ENCODE measurements around the gene CDC20B.
"Not testable (repeated sequence)": the region's sequence is repeated elsewhere in the genome, so short reads cannot be mapped to it uniquely, and the experiment has no call there.

CDC20B gene

GRCh38 chr5:55160493-55161209, 12.3 kb downstream of the CDC20B start:
- no peak for DNase-seq

- DNase-seq, result peak; percentile 40
These were observed 13.0 kb downstream of the CDC20B start, which contains the start of gene GPX8 for GRCh38 chr5:55159763-55160492. Gene GPX8 (plus strand): TSS chr5:55160171. CDS start chr5:55160193, 22 bp downstream.

GRCh38 chr5:55154873-55155272, 18.1 kb downstream of the CDC20B start:
- DNase-seq, result no peak

- no peak for DNase-seq
These were observed 20.8 kb downstream of the CDC20B start for GRCh38 chr5:55151923-55152842.

GRCh38 chr5:55149308-55149795, 23.6 kb downstream of the CDC20B start:
- DNase-seq, result no peak

GRCh38 chr5:55146543-55147151, 26.3 kb downstream of the CDC20B start:
- DNase-seq, result peak; percentile 46

GRCh38 chr5:55146080-55146479, 26.9 kb downstream of the CDC20B start:
- DNase-seq, result no peak

GRCh38 chr5:55143624-55144023, 29.4 kb downstream of the CDC20B start:
- DNase-seq, result no peak

GRCh38 chr5:55141945-55142690, 30.9 kb downstream of the CDC20B start:
- no peak for DNase-seq

GRCh38 chr5:55140908-55141665, 31.9 kb downstream of the CDC20B start:
- no peak for DNase-seq

GRCh38 chr5:55136521-55136920, 36.5 kb downstream of the CDC20B start:
- no peak for DNase-seq

- no peak for DNase-seq
These were observed 38.8 kb downstream of the CDC20B start for GRCh38 chr5:55134053-55134722.

GRCh38 chr5:55123365-55123764, 49.6 kb downstream of the CDC20B start:
- DNase-seq, result no peak

- DNase-seq, result no peak
These were observed 58.9 kb downstream of the CDC20B start for GRCh38 chr5:55114061-55114460.

- DNase-seq, result no peak
These were observed 59.6 kb downstream of the CDC20B start for GRCh38 chr5:55113327-55113726.

GRCh38 chr5:55110217-55110616, 62.8 kb downstream of the CDC20B start:
- DNase-seq, result no peak

- DNase-seq, result no peak
These were observed 64.3 kb downstream of the CDC20B start for GRCh38 chr5:55108661-55109060.

GRCh38 chr5:55105976-55106375, 67.0 kb downstream of the CDC20B start:
- DNase-seq, result not testable (repeated sequence)

- no peak for DNase-seq
These were observed 67.9 kb downstream of the CDC20B start for GRCh38 chr5:55104946-55105701.

Data from NCI-H2107 (cell line).